HepG2 (cell line): ENCODE measurements around the gene ATP10D. TPM values are rescaled to one million over a fixed set of nuclear protein-coding genes. Genes with fewer than 3 reads are reported as not detected.

ENCODE experiments used
- ATAC-seq: fragments of 200-7000 bp; cut with Tn5 transposase; 3 replicates; pipeline ENCODE4 v1.9.1; 2020; ENCODE audit warnings: mild to moderate bottlenecking, moderate library complexity
- BruUV-seq: library from RNA; stranded (reverse); fragments of 400-500 nt; replicated peaks from 2 replicates; lab custom pipeline; 2021; lab: Mats Ljungman, UMichigan
- CTCF ChIA-PET: fragments of 300-600 bp; formaldehyde crosslinking; extraction: SDS; loops from one replicate; lab custom pipeline; 2021; ENCODE audit warnings: low total read pairs, inconsistent platforms, low intra/inter-chr PET ratio; lab: Yijun Ruan, JAX
- POLR2A ChIA-PET: fragments of 350-600 bp; sonication (Branson Sonifier 250); formaldehyde crosslinking; loops from one replicate; lab custom pipeline; 2020; ENCODE audit warnings: antibody characterized with exemption, inconsistent platforms; lab: Yijun Ruan, JAX
- DNase-seq: peaks from one replicate; pipeline ENCODE4 v3.0.0-alpha.2; 2015; ENCODE audit warnings: low spot score
- FAIRE-seq: peaks from 3 replicates; lab custom pipeline; 2011; peaks lifted over from hg19 to GRCh38; lab: Jason Lieb, UNC
- H2AFZ ChIP-seq: one replicate; pipeline ENCODE4 v1.6.1; 2011; ENCODE audit warnings: low read length, inconsistent platforms
- H3K27ac ChIP-seq: fragments of 300-600 bp; 3 replicates; pipeline ENCODE4 v1.8.0; 2011; ENCODE audit warnings: mixed run types, mild to moderate bottlenecking, mixed read lengths, low read length, inconsistent platforms; ENCODE audit not compliant: insufficient read depth; ENCODE audit errors: extremely low read length
- H3K27me3 ChIP-seq, 2 experiments: fragments of 200-600 bp in 1 of 2; 2 replicates in 1 of 2; 3 replicates in 1 of 2; pipeline versions ENCODE4 v1.6.0 to v1.8.0; 2011; ENCODE audit warnings: low read length in 2 of 2, mild to moderate bottlenecking in 2 of 2, moderate library complexity in 2 of 2, inconsistent platforms in 1 of 2; ENCODE audit not compliant: insufficient read depth in 2 of 2, control insufficient read depth in 1 of 2
- H3K36me3 ChIP-seq, 2 experiments: fragments of 200-600 bp in 1 of 2; replicated peaks in 1 of 2; 2 replicates in 1 of 2; 3 replicates in 1 of 2; pipeline versions ENCODE4 v1.5.1 to v1.8.0; 2011; ENCODE audit warnings: low read length in 2 of 2, inconsistent platforms in 1 of 2; ENCODE audit not compliant: insufficient read depth in 2 of 2, control insufficient read depth in 1 of 2
- H3K4me1 ChIP-seq: 2 replicates; pipeline ENCODE4 v1.5.1; 2012; ENCODE audit warnings: low read length, inconsistent platforms; ENCODE audit not compliant: insufficient read depth
- H3K4me2 ChIP-seq: 2 replicates; pipeline ENCODE4 v1.6.0; 2011; ENCODE audit warnings: low read depth, low read length, inconsistent platforms
- H3K4me3 ChIP-seq, 3 experiments: fragments of 200-600 bp in 1 of 3; sonication (generic), shearing (Covaris generic) in 1 of 3; replicated peaks in 1 of 3; 2 replicates each; pipeline ENCODE4 v1.5.1; 2011 to 2016; ENCODE audit warnings: low read length in 3 of 3, inconsistent platforms in 2 of 3, low read depth in 2 of 3, mild to moderate bottlenecking in 2 of 3, control low read depth in 1 of 3, mixed read lengths in 1 of 3; ENCODE audit not compliant: insufficient read depth in 1 of 3
- H3K79me2 ChIP-seq: one replicate; pipeline ENCODE4 v1.6.1; 2011; ENCODE audit warnings: low read length, inconsistent platforms; ENCODE audit not compliant: insufficient read depth
- H3K9ac ChIP-seq: 2 replicates; pipeline ENCODE4 v1.6.0; 2011; ENCODE audit warnings: mild to moderate bottlenecking, low read depth, low read length, inconsistent platforms; ENCODE audit not compliant: insufficient read depth
- H3K9me3 ChIP-seq: 2 replicates; pipeline ENCODE4 v1.5.1; 2012; ENCODE audit warnings: mild to moderate bottlenecking, low read length
- H4K20me1 ChIP-seq: 2 replicates; pipeline ENCODE4 v1.6.0; 2011; ENCODE audit warnings: inconsistent platforms, mild to moderate bottlenecking, low read length, moderate library complexity; ENCODE audit not compliant: insufficient read depth
- CEBPG ChIP-seq: IDR thresholded peaks from 2 replicates; pipeline ENCODE4 v1.6.1; 2016
- JUN ChIP-seq: sonication (generic); formaldehyde crosslinking; IDR thresholded peaks from 2 replicates; pipeline ENCODE4 v1.4.0; 2020; ENCODE audit warnings: mild to moderate bottlenecking, missing genetic modification reagents
- JUNB ChIP-seq: sonication (generic); formaldehyde crosslinking; IDR thresholded peaks from 2 replicates; pipeline ENCODE4 v1.8.0; 2022; ENCODE audit warnings: missing genetic modification reagents, mild to moderate bottlenecking, borderline replicate concordance
- MAFK ChIP-seq, 2 experiments: IDR thresholded peaks in 1 of 2; conservative IDR thresholded peaks in 1 of 2; 2 replicates each; pipeline ENCODE4 v1.6.1; 2011; ENCODE audit warnings: improper control_type of control experiment in 2 of 2, low read length in 2 of 2
- PAWR ChIP-seq: sonication (generic); formaldehyde crosslinking; IDR thresholded peaks from 2 replicates; pipeline ENCODE4 v1.4.0; 2020; ENCODE audit warnings: missing genetic modification reagents, mild to moderate bottlenecking, borderline replicate concordance
- RAD51 ChIP-seq: fragments of 450-650 bp; IDR thresholded peaks from 2 replicates; pipeline ENCODE4 v1.6.1; 2016; ENCODE audit warnings: borderline replicate concordance
- SP1 ChIP-seq, 2 experiments: fragments of 450-650 bp in 1 of 2; sonication (generic) in 1 of 2; formaldehyde crosslinking in 1 of 2; IDR thresholded peaks; 2 replicates each; pipeline versions ENCODE4 v1.4.0 to v1.6.1; 2016 to 2020; ENCODE audit warnings: missing genetic modification reagents in 1 of 2
- ZFP90 ChIP-seq: sonication (generic); formaldehyde crosslinking; IDR thresholded peaks from 2 replicates; pipeline ENCODE4 v1.8.0; 2022; ENCODE audit warnings: missing genetic modification reagents, mild to moderate bottlenecking, inconsistent platforms, borderline replicate concordance
- ZNF30 ChIP-seq: sonication (generic); formaldehyde crosslinking; IDR thresholded peaks from 2 replicates; pipeline ENCODE4 v1.5.0; 2020; ENCODE audit warnings: mild to moderate bottlenecking, missing genetic modification reagents
- ZNF354B ChIP-seq: sonication (generic); formaldehyde crosslinking; IDR thresholded peaks from 2 replicates; pipeline ENCODE4 v1.8.0; 2022; ENCODE audit warnings: mild to moderate bottlenecking, missing genetic modification reagents
- ZNF430 ChIP-seq: sonication (generic); formaldehyde crosslinking; IDR thresholded peaks from 2 replicates; pipeline ENCODE4 v1.9.0; 2021; ENCODE audit warnings: mild to moderate bottlenecking, missing genetic modification reagents
- ZNF879 ChIP-seq: sonication (generic); formaldehyde crosslinking; IDR thresholded peaks from 2 replicates; pipeline ENCODE4 v1.8.1; 2023; ENCODE audit warnings: missing genetic modification reagents
- WGBS: methylation state at CpG from one replicate; pipeline ENCODE4 v1.1.6; 2017; ENCODE audit warnings: low lambda C conversion rate; 5-methylcytosine and 5-hydroxymethylcytosine counted together
- in situ Hi-C: cut with HindIII; loops from 2 replicates; pipeline ENCODE4 v1.10.0; 2017; ENCODE audit warnings: low pct_unique_long_range_greater_than_20kb; ENCODE audit not compliant: extremely low pct_ligation_motif_present
- intact Hi-C: fragments of 100-400 bp; cut with micrococcal nuclease; formaldehyde crosslinking; loops from one replicate; pipeline ENCODE4 v1.10.0; 2022; ENCODE audit not compliant: unreplicated experiment
- polyA plus RNA-seq, 8 experiments: library from polyadenylated mRNA; depleted of rRNA in 3 of 8; stranded (reverse) in 7 of 8; unstranded in 1 of 8; fragments of >200 nt; fragmentation: Illumina TruSeq in 4 of 8; extraction: Trizol in 4 of 8; gene quantifications; 2 replicates each; pipeline versions ENCODE4 v1.2.1 to v1.2.3, GENCODE V29; 2011 to 2016; ENCODE audit warnings: low read depth in 4 of 8, missing spikeins in 1 of 8, mixed read lengths in 1 of 8; ENCODE audit not compliant: insufficient read depth in 1 of 8
- total RNA-seq, 5 experiments: library from RNA; depleted of rRNA; stranded (reverse); fragments of >200 nt; fragmentation: Illumina TruSeq; extraction: Trizol; gene quantifications; 2 replicates each; pipeline ENCODE4 v1.2.3, GENCODE V29; 2016; ENCODE audit warnings: low read depth in 1 of 5
- TF ChIP-seq, protein P1 (sequence below): sonication (generic); formaldehyde crosslinking; IDR thresholded peaks from 2 replicates; pipeline ENCODE4 v1.5.1; 2020; ENCODE audit warnings: missing genetic modification reagents, mild to moderate bottlenecking, borderline replicate concordance
- TF ChIP-seq, protein P2 (sequence below): sonication (generic); formaldehyde crosslinking; IDR thresholded peaks from 2 replicates; pipeline ENCODE4 v1.5.1; 2020; ENCODE audit warnings: missing genetic modification reagents, mild to moderate bottlenecking, borderline replicate concordance
- TF ChIP-seq, protein P3 (sequence below): sonication (generic); formaldehyde crosslinking; conservative IDR thresholded peaks from 2 replicates; pipeline ENCODE4 v1.4.0; 2020; ENCODE audit warnings: missing genetic modification reagents
- TF ChIP-seq, protein P4 (sequence below): sonication (generic); formaldehyde crosslinking; IDR thresholded peaks from 2 replicates; pipeline ENCODE4 v1.4.0; 2020; ENCODE audit warnings: mild to moderate bottlenecking, missing genetic modification reagents
- TF ChIP-seq, protein P5 (sequence below): sonication (generic); formaldehyde crosslinking; IDR thresholded peaks from 2 replicates; pipeline ENCODE4 v1.5.1; 2020; ENCODE audit warnings: mild to moderate bottlenecking, missing genetic modification reagents, moderate library complexity

The ATP10D gene
- total and polyA plus RNA-seq, 2 of the 13 experiments (the other 11 are each of a cell fraction or from before 2014, with no cell fraction given), result 2.2 to 9.8 TPM

DNA sequence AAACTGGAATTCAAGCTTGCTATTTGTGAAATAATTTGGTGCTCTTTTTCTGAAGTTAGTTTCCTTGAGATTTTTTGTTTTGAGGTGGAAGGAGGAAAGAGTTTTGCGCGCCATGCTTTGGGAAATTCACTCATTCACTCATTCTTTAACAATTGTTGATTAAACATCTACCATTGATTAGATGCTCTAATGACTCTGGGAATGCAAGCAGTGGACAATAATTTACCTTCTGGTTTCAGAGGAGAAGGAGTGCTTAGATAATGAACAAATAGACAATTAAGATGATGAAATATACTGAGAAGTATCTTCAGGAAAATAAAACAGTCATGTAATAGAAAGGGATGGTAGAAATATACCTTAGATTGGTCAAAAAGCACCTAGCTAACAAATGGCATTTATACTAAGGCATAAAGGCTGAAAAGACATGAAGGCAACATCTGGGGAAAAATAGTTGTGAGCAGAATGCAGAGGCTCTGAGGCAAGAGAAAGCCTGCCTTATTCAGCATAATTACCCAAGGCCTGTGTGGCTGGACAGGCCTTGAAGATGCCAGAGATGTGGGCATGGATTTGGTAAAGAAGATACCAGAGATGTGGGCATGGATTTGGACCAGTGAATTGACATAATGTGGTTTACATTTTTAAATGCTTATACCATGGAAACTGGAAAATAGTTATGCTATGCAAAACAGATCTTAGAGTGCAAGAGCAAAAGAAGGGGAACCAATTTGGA lies 18.9 kb upstream of the ATP10D start:
- ATAC-seq, result no peak
- H3K4me2 ChIP-seq, result no peak overlapping the region
- ChIA-PET CTCF (no interaction called here), POLR2A (no interaction called here)
- H4K20me1 ChIP-seq, result no peaks in the 10 kb centered on the region
- no peaks in the 10 kb centered on the region for H3K36me3 ChIP-seq
- in situ Hi-C loops, result no loop called here
- no peak overlapping the region for H2AFZ ChIP-seq
- no peak overlapping the region for H3K9ac ChIP-seq
- no peaks in the 10 kb centered on the region; a peak in 1 of 5 replicates for H3K27me3 ChIP-seq
- peaks cover 27% of the 10 kb centered on the region for H3K4me1 ChIP-seq
- no peak overlapping the region for H3K4me3 ChIP-seq
- no TSS peak for BruUV-seq
- H3K9me3 ChIP-seq, result no peaks in the 10 kb centered on the region
- intact Hi-C loops, result no loop called here
- no peaks in the 10 kb centered on the region for H3K79me2 ChIP-seq
- TF ChIP-seq CEBPG, result no peak
- TF ChIP-seq, protein P1, sequence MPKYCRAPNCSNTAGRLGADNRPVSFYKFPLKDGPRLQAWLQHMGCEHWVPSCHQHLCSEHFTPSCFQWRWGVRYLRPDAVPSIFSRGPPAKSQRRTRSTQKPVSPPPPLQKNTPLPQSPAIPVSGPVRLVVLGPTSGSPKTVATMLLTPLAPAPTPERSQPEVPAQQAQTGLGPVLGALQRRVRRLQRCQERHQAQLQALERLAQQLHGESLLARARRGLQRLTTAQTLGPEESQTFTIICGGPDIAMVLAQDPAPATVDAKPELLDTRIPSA (CRISPR knock-in tag), result no peak
- TF ChIP-seq, protein P2, sequence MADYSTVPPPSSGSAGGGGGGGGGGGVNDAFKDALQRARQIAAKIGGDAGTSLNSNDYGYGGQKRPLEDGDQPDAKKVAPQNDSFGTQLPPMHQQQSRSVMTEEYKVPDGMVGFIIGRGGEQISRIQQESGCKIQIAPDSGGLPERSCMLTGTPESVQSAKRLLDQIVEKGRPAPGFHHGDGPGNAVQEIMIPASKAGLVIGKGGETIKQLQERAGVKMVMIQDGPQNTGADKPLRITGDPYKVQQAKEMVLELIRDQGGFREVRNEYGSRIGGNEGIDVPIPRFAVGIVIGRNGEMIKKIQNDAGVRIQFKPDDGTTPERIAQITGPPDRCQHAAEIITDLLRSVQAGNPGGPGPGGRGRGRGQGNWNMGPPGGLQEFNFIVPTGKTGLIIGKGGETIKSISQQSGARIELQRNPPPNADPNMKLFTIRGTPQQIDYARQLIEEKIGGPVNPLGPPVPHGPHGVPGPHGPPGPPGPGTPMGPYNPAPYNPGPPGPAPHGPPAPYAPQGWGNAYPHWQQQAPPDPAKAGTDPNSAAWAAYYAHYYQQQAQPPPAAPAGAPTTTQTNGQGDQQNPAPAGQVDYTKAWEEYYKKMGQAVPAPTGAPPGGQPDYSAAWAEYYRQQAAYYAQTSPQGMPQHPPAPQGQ (CRISPR knock-in tag), result no peak
- no peak for TF ChIP-seq JUN (CRISPR knock-in tag)
- TF ChIP-seq ZNF430 (CRISPR knock-in tag), result no peak
- no peak for TF ChIP-seq ZFP90 (CRISPR knock-in tag)
- TF ChIP-seq, protein P3, sequence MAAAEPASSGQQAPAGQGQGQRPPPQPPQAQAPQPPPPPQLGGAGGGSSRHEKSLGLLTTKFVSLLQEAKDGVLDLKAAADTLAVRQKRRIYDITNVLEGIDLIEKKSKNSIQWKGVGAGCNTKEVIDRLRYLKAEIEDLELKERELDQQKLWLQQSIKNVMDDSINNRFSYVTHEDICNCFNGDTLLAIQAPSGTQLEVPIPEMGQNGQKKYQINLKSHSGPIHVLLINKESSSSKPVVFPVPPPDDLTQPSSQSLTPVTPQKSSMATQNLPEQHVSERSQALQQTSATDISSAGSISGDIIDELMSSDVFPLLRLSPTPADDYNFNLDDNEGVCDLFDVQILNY (CRISPR knock-in tag), result no peak
- TF ChIP-seq SP1 (IDR thresholded peaks at IDR 0.05), result no peak
- no peak for TF ChIP-seq SP1 (CRISPR knock-in tag; IDR thresholded peaks at IDR 0.05)
- TF ChIP-seq, protein P4, sequence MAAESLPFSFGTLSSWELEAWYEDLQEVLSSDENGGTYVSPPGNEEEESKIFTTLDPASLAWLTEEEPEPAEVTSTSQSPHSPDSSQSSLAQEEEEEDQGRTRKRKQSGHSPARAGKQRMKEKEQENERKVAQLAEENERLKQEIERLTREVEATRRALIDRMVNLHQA (CRISPR knock-in tag), result no peak
- TF ChIP-seq, protein P5, sequence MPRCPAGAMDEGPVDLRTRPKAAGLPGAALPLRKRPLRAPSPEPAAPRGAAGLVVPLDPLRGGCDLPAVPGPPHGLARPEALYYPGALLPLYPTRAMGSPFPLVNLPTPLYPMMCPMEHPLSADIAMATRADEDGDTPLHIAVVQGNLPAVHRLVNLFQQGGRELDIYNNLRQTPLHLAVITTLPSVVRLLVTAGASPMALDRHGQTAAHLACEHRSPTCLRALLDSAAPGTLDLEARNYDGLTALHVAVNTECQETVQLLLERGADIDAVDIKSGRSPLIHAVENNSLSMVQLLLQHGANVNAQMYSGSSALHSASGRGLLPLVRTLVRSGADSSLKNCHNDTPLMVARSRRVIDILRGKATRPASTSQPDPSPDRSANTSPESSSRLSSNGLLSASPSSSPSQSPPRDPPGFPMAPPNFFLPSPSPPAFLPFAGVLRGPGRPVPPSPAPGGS (CRISPR knock-in tag), result no peak
- TF ChIP-seq ZNF30 (CRISPR knock-in tag), result no peak
- no peak for TF ChIP-seq ZNF354B (CRISPR knock-in tag)
- TF ChIP-seq RAD51, result no peak
- no peak for TF ChIP-seq PAWR (CRISPR knock-in tag)
- TF ChIP-seq JUNB (CRISPR knock-in tag), result no peak
- TF ChIP-seq MAFK (conservative IDR thresholded peaks at IDR 0.05 in 1 of 2, IDR thresholded peaks at IDR 0.05 in 1 of 2; ENCODE audit: low read length in 2 of 2), result no peak
- no peak for TF ChIP-seq ZNF879
- TF ChIP-seq, all 625 proteins: peak for 0
- DNase-seq, result no peak
- FAIRE-seq, result no peak
- no peak overlapping the region for H3K27ac ChIP-seq
- 4% methylated on average over 2 of the region's 2 CpGs for WGBS
